ENCODE measurements around the gene AOPEP. TPM values are rescaled to one million over a fixed set of nuclear protein-coding genes. Genes with fewer than 3 reads are reported as not detected.

The AOPEP gene
- total RNA-seq, 4 donors from 2014 or later = 305 to 458 (median 419) TPM

DNA sequence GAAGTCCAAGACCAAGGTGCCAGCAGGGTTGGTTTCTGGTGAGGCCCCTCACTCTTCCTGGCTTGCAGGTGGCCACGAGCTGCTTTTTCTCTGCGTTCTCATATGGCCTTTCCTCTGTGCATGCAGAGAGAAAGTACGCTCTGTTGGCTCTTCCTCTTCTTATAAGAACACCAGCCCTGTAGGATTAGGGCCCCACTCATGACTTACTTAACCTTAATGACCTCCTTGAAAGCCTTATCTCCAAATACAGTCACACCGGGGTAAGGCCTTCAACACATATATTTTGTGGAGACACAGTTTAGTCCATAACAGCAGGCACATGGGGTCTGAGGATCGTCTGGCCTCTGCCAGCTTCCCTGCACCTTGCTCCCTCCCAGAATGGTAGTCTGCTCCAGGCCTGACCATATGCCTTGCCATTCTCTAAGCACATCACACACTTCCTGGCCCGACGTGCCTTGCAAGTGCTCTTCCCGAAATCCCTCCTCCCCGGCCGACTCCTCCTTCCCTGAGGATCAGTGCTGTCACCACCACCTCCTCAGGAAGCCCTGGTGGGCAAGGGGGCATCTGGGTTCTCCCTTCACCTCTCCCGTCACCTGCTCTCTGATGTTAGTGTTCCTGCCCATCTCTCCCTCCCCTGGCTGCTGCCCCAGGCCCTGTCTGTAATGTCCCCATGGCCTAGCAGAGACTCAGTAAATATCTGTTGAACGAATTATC lies 200.7 kb downstream of the AOPEP start:
- H3K4me3 ChIP-seq = no peak overlapping the region
- no peak overlapping the region for H3K27ac ChIP-seq (replicated peaks in 1 of 4)
- TF ChIP-seq EP300 (IDR thresholded peaks at IDR 0.05) (no peak), POLR2A (IDR thresholded peaks at IDR 0.05; ENCODE audit: low read depth) (no peak), CTCF (IDR thresholded peaks at IDR 0.05) (no peak), POLR2AphosphoS5 (IDR thresholded peaks at IDR 0.05) (no peak)
- no peaks in the 10 kb centered on the region for H3K27me3 ChIP-seq
- H3K36me3 ChIP-seq = no peaks in the 10 kb centered on the region
- 95% methylated on average over 12 of the region's 12 CpGs for WGBS
- DNase-seq (ENCODE audit: extremely low spot score) = no peak
- peaks cover 21 to 31% (median 28%) of the 10 kb centered on the region in 4 donors for H3K4me1 ChIP-seq
- H3K9me3 ChIP-seq = no peaks in the 10 kb centered on the region
- intact Hi-C loops (cut with DNase I) = no loop called here

DNA sequence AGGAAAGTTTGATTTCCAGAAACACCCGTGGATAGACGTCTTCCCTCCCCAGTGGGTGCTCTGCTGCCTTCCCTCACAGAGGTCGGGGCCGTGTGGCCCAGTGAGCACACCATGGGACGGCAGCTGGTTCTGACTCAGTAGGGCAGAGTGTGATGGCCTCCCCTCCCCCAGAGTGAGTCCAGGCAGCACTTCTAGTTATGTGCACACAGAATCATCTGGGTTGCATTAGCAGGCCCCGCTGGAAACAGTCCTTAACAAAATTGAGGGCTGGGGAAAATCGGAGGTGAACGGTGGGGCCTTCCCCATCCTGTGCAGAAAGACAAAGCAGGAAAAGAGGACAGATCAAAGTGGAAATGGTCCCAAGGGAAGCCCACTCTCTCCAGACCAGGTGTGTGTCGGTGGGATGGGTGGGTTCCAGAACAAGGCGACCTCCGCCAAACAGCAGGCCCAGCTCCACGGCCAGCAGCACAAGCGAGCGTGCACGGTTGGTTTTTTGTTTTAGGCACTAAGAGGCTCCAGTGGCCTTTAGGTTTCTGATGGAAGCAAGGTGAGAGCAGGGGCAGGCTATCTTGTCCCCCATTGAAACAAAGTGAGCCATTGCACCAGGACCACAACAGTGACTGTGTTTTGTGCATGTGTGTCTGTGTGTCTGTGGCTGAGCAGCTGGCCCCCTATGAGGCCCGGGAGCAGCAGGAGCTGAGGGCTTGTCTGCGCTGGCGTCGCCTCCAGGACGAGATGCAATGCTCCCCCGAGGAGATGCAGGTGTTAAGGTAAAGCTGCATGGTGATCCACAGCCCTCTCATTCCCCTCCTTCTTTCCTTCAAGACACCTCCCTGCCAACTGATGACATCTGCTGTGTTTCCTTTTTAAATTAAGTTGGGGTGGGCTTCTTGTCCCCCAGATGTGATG lies 201.5 kb downstream of the AOPEP start:
- peaks cover 16 to 23% (median 20%) of the 10 kb centered on the region in 4 donors for H3K4me1 ChIP-seq
- intact Hi-C loops (cut with DNase I) = no loop called here
- no peaks in the 10 kb centered on the region for H3K9me3 ChIP-seq
- H3K4me3 ChIP-seq = no peak overlapping the region
- H3K36me3 ChIP-seq = no peaks in the 10 kb centered on the region
- no peak for DNase-seq (ENCODE audit: extremely low spot score)
- H3K27ac ChIP-seq (replicated peaks in 1 of 4) = no peak overlapping the region
- TF ChIP-seq POLR2A (IDR thresholded peaks at IDR 0.05; ENCODE audit: low read depth) (no peak), EP300 (IDR thresholded peaks at IDR 0.05) (no peak), CTCF (IDR thresholded peaks at IDR 0.05) (no peak), POLR2AphosphoS5 (IDR thresholded peaks at IDR 0.05) (no peak)
- WGBS = 80% methylated on average over 21 of the region's 21 CpGs
- H3K27me3 ChIP-seq = no peaks in the 10 kb centered on the region

- intact Hi-C loops (cut with DNase I) = no loop called here
- Histone ChIP-seq H3K4me3 (no peak overlapping the region), H3K36me3 (no peaks in the 10 kb centered on the region), H3K27ac (replicated peaks in 1 of 4) (peak overlapping the region; percentile 9 to 28 (median 22)), H3K27me3 (no peaks in the 10 kb centered on the region), H3K9me3 (no peaks in the 10 kb centered on the region), H3K4me1 (peaks cover 9 to 14% (median 13%) of the 10 kb centered on the region in 4 donors)
- WGBS = 74% methylated on average over 13 of the region's 13 CpGs
- TF ChIP-seq POLR2AphosphoS5 (IDR thresholded peaks at IDR 0.05) (no peak), CTCF (IDR thresholded peaks at IDR 0.05) (no peak), EP300 (IDR thresholded peaks at IDR 0.05) (no peak), POLR2A (IDR thresholded peaks at IDR 0.05; ENCODE audit: low read depth) (no peak)
- DNase-seq (ENCODE audit: extremely low spot score) = no peak
These were observed 202.3 kb downstream of the AOPEP start for GRCh38 chr9:94928691-94929368.

DNA sequence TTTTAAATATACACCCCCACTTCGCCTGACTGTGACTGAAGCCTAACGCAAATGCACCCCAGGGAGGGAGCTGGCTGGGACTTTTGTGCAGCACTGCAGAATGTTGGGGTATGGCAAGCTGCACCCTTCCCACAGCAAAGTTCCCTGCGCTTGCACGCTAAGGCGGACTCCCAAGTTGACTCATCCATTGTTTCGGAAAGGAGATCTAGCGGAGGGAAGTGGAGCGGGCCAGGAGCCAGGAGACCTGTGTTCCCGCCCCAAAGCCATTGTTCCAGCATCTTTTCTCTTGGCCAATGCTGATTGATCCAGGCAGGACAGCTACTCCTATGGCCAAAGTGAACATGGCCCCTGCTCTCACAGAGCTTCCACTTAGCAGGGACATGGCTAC lies 202.9 kb downstream of the AOPEP start:
- Histone ChIP-seq H3K4me3 (no peak overlapping the region), H3K36me3 (no peaks in the 10 kb centered on the region), H3K27me3 (no peaks in the 10 kb centered on the region), H3K27ac (replicated peaks in 1 of 4) (peak overlapping the region in 3 of 4 donors; percentile 9 to 28 (median 21)), H3K4me1 (peaks cover 4 to 14% (median 8%) of the 10 kb centered on the region in 4 donors), H3K9me3 (no peaks in the 10 kb centered on the region)
- 89% methylated on average over 9 of the region's 9 CpGs for WGBS
- intact Hi-C loops (cut with DNase I) = no loop called here
- TF ChIP-seq EP300 (IDR thresholded peaks at IDR 0.05) = no peak
- peak in 1 of 2 donors; percentile 50 for TF ChIP-seq POLR2AphosphoS5 (IDR thresholded peaks at IDR 0.05)
- TF ChIP-seq CTCF (IDR thresholded peaks at IDR 0.05) = no peak
- TF ChIP-seq POLR2A (IDR thresholded peaks at IDR 0.05; ENCODE audit: low read depth) = no peak
- DNase-seq (ENCODE audit: extremely low spot score) = no peak

Measured in esophagus muscularis mucosa (tissue), 4 donors.